ENCODE measurements around the gene FAM110C.
A peak's percentile ranks its signal among the peaks of the same experiment; 100 is the strongest.
"Not testable (repeated sequence)": the region's sequence is repeated elsewhere in the genome, so short reads cannot be mapped to it uniquely, and the experiment has no call there.

Gene FAM110C

GRCh38 chr2:46471-47345 is at the start of gene FAM110C:
Gene FAM110C, minus strand, starts transcription at chr2:46505. Its CDS starts 120 bp downstream, at chr2:46385.
- DNase-seq (ENCODE audit: low read depth in 2 of 3, low spot score in 1 of 3) = peak in 1 of 3 donors; percentile 16

- DNase-seq (ENCODE audit: low read depth in 2 of 3, low spot score in 1 of 3) = no peak
Measured at GRCh38 chr2:92326-92725, 46.0 kb upstream of the FAM110C start.

GRCh38 chr2:90645-91312 is 44.5 kb upstream of the FAM110C start:
- DNase-seq (ENCODE audit: low read depth in 2 of 3, low spot score in 1 of 3) = no peak

GRCh38 chr2:85761-86160 is 39.5 kb upstream of the FAM110C start:
- DNase-seq (ENCODE audit: low read depth in 2 of 3, low spot score in 1 of 3) = no peak

GRCh38 chr2:84121-84520 is 37.8 kb upstream of the FAM110C start:
- no peak for DNase-seq (ENCODE audit: low read depth in 2 of 3, low spot score in 1 of 3)

DNA sequence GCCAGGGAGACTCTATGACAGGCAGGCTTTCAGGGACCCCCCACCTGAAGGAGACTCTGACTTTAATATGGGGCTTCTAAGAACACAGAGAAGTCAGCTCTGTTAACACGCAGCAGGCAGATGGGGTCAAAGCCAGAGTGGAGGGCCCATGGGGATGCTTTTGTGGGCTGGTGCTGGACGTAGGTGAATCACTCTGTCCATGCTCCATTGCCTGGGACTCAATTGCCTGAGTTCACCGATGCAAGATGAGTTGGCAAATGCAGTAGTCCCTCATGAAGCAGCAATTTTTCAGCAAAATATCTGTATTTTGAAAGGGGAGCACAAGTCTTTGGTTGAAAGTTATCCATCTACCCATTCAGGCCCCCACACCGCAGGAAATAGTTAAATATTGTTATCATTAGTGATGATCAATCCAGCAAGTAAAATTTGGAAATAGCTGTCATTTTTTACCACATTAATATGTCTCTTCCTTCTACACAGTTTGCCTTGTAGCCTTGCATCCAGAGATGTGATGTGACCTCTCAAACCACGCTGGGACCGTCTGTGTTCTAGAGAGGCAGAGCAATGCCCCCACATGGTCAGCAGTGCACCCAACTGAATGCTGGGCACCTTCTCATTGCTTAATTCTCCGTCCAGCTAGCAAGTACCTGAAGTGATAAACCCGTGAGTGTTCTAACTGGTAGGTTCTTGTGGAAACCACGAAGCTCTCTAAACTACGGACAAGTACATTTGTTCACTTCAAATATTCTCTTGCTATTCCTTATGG is 34.8 kb upstream of the FAM110C start:
- DNase-seq (ENCODE audit: low read depth in 2 of 3, low spot score in 1 of 3) = no peak

DNA sequence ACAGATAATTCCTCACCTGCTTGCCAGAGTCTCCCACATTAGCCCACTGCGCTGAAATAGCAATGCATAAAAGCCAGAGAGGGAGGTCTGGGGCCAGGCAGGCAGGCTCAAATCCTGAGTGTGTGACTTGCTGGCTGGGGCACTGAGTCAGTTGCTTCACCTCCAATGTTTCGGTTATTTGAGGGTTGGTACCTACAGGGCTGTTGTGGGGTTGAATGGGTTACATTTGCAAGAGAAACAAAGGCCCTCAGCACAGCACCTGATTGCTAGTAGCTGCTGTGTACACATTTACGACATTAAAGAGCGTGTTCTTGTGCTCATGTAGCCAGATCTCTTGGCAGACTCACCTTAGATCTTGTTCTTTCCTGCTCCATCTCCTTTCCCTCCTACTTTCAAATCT is 34.1 kb upstream of the FAM110C start:
- DNase-seq (ENCODE audit: low read depth in 2 of 3, low spot score in 1 of 3) = no peak

GRCh38 chr2:71309-72035 is 25.2 kb upstream of the FAM110C start:
- DNase-seq (ENCODE audit: low read depth in 2 of 3, low spot score in 1 of 3) = no peak

- no peak for DNase-seq (ENCODE audit: low read depth in 2 of 3, low spot score in 1 of 3)
Measured at GRCh38 chr2:69366-70344, 23.4 kb upstream of the FAM110C start.

DNA sequence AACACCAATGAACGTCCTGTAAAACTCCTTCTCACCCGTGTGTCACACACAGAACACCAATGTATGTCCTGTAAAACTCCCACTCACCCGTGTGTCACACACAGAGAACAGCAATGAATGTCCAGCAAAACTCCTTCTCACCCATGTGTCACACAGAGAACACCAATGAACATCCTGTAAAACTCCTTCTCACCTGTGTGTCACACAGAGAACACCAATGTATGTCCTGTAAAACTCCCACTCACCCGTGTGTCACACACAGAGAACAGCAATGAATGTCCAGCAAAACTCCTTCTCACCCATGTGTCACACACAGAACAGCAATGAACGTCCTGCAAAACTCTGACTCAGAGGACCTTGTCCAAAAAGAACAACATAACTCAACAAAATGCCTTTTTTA is 22.3 kb upstream of the FAM110C start:
- DNase-seq (ENCODE audit: low read depth in 2 of 3, low spot score in 1 of 3) = not testable (repeated sequence)

DNA sequence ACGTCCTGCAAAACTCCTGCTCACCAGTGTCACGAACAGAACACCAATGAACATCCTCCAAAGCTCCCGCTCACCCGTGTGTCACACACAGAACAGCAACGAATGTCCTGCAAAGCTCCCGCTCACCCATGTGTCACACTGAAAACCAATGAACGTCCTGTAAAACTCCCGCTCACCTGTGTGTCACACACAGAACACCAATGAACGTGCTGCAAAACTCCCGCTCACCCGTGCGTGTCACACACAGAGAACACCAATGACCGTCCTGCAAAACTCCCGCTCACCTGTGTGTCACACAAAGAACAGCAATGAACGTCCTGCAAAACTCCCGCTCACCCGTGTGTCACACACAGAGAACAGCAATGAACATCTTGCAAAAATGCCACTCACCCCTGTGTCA is 20.5 kb upstream of the FAM110C start:
- DNase-seq (ENCODE audit: low read depth in 2 of 3, low spot score in 1 of 3) = no peak

- DNase-seq (ENCODE audit: low read depth in 2 of 3, low spot score in 1 of 3) = no peak
Measured at GRCh38 chr2:65121-65520, 18.8 kb upstream of the FAM110C start.

- DNase-seq (ENCODE audit: low read depth in 2 of 3, low spot score in 1 of 3) = no peak
Measured at GRCh38 chr2:55587-56448, 9.5 kb upstream of the FAM110C start.

DNA sequence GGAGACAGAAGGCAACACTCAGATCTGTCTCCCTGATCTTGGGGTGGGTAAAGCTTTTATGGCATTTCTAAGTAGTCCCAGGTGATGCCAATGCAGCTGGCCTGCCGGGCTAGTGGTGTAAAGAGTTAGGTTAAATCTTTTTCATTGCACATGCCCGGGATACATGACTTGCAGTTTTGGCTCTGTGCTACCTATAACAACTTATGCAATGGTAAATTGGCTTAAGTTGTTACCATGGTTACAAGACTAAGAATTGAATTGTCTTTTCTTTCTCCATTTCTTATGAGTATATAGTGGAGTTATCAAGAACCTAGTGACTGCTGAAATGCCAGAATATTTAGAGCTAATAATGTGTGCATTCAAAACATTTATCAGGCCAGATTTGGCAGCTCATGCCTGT is 5.3 kb upstream of the FAM110C start:
- DNase-seq (ENCODE audit: low read depth in 2 of 3, low spot score in 1 of 3) = no peak

DNA sequence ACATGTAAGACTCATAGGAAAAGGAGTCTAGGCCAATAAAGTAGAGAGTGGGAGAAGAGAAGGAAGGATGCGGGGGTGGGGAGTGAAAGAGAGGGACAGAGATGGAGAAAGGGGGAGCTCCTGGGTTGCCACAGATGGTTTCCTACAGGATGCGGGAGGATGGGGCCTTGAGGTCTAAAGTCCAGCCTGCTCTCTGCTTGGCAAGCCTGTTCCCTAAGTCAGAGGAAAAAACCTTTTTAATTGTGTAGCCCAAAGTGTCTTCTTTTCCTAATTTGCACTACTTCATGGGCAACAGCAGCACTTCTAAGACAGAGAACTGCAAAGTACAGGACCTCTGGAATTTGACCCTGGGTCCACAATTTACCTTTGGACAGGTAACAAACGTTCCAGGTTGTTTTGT is 1.4 kb upstream of the FAM110C start:
- no peak for DNase-seq (ENCODE audit: low read depth in 2 of 3, low spot score in 1 of 3)

DNA sequence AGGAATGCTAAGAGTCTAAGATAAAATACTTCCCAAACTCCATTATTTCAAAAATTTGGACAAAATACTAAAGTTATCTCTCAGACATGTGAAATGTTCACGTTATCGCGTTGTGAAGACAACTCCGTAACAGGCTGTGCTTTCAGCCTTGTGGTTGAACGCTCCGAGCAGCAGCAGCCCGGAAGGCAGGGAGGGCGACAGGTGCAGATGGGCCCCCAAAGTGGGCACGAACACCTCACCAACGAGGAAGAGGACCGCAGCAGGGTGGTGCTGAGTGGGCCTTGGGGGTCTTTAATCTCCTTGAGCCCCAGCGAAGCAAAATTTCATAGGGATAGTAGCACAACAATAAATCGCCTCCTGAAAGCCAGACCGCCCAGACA is 1.0 kb upstream of the FAM110C start:
- no peak for DNase-seq (ENCODE audit: low read depth in 2 of 3, low spot score in 1 of 3)

DNA sequence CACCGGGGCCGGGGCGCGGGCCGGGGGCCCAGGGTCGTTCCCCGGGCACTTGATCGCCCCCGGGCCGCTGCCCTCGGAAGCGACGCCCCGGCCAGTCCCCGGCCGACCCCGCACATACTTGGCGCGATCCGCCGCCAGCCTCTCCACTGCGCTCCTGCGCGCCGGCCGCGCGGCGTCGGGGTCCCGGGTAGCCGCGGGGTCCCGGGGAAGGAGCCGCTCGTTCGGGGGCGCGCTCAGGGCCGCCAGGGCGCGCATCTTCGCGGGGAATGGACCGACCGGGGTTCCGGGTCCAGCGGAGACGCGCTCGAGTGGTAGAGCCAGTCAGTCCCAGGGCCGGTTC is 204 bp downstream of the FAM110C start:
- DNase-seq (ENCODE audit: low read depth in 2 of 3, low spot score in 1 of 3) = no peak

GRCh38 chr2:45342-46130 is 769 bp downstream of the FAM110C start:
- DNase-seq (ENCODE audit: low read depth in 2 of 3, low spot score in 1 of 3) = no peak

Measured in stimulated activated CD4-positive, alpha-beta T cell treated with anti-CD3 and anti-CD28 coated beads, Interleukin-12 subunit alpha, Interleukin-12 subunit beta, amount 100 ng/mL, for 48 hours (primary cell).